OCI-LY7 (cell line): Measurements from ENCODE around the gene QRFP.

Experiments
- CTCF ChIP-seq: fragments of 200-600 bp; sonication (generic); conservative IDR thresholded peaks from 2 replicates; pipeline ENCODE4 v1.5.1; 2014; ENCODE audit warnings: mild to moderate bottlenecking, antibody characterized with exemption, low read length, moderate library complexity, mixed read lengths
- EZH2phosphoT487 ChIP-seq: fragments of 200-600 bp; sonication (generic); IDR thresholded peaks from 2 replicates; pipeline ENCODE4 v1.6.1; 2018; ENCODE audit warnings: low read depth, borderline replicate concordance, mild to moderate bottlenecking, mixed run types, antibody characterized with exemption, low read length, moderate library complexity, mixed read lengths

GRCh38 chr9:130895038-130895437 lies 1.6 kb downstream of the QRFP start:
- TF ChIP-seq CTCF (no peak), EZH2phosphoT487 (no peak)
